RCC 7860 (cell line): ENCODE measurements around the gene CTNNA2.

Experiments
- DNase-seq: peaks from one replicate; pipeline ENCODE4 v3.0.0-alpha.2; 2015; ENCODE audit warnings: low spot score
- FAIRE-seq: peaks from 2 replicates; lab custom pipeline; 2012; peaks lifted over from hg19 to GRCh38; lab: Jason Lieb, UNC

Gene CTNNA2

DNA sequence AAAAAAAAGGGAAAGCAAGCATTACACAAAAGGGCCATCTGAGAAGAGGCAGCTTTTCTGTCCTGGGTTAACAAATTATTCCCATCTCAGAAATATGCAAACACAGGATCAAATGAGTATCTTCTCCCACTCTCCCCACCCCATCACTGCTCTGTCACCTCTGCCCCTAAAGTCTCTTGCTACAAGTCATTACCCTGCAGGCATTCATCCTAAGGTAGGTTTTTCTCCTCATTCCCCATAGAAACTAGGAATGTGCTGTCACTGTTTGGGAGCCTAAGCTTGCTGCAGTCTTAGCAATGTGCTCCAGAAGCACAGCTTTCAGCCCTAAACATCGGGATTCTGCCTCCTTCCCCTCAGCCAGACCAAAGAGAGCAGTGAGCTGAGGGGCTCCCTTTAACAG lies 788.1 kb downstream of the CTNNA2 start:
- no peak for DNase-seq
- no peak for FAIRE-seq

DNA sequence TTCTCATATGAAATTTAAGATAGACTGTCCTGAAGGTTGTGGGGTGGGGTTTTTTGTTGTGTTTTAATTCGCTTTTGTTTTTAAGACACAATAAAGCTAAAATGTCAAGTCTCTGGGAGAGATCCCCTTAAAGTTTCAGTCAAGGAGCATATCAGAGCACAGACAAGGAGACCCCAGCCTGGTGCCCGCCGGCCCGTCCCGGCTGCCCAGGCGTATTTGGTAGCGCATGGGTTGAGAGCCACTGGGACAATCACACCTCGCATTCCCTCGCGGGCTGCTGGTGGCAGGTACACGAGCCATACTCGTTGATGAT lies 789.1 kb downstream of the CTNNA2 start:
- DNase-seq: no peak
- FAIRE-seq: no peak

DNA sequence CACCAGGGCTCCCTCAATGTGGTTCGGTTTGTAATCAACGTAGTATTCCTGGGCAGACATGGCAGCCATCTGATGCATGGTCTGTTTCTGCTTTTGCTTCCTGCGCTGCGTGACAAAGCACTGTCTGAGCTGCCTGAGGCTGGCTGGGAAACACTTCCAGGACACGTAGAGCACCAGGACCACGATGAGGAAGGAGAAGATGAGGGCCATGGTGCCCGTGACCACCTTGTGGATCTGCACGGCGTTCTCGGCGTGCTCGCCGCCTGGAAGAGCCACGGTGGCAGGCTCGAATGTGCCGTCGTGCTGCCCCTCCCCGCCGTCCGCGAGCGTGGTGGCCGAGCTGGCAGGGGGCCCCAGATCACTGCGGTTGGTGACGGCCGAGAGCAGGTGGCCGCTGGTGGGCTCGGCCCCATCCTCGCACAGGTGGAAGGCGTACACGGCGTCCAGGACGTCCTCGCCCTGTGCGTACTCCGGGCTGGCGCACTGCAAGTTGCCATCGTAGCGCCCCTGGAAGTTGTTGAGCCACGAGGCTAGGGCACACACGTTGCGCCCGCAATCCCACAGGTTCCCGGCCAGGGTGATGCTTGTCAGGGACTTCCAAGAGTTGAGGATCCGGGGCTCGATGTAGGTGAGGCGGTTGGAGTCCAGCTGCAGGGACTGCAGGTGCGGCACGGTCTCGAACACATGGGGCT lies 789.6 kb downstream of the CTNNA2 start:
- DNase-seq: no peak
- no peak for FAIRE-seq

DNA sequence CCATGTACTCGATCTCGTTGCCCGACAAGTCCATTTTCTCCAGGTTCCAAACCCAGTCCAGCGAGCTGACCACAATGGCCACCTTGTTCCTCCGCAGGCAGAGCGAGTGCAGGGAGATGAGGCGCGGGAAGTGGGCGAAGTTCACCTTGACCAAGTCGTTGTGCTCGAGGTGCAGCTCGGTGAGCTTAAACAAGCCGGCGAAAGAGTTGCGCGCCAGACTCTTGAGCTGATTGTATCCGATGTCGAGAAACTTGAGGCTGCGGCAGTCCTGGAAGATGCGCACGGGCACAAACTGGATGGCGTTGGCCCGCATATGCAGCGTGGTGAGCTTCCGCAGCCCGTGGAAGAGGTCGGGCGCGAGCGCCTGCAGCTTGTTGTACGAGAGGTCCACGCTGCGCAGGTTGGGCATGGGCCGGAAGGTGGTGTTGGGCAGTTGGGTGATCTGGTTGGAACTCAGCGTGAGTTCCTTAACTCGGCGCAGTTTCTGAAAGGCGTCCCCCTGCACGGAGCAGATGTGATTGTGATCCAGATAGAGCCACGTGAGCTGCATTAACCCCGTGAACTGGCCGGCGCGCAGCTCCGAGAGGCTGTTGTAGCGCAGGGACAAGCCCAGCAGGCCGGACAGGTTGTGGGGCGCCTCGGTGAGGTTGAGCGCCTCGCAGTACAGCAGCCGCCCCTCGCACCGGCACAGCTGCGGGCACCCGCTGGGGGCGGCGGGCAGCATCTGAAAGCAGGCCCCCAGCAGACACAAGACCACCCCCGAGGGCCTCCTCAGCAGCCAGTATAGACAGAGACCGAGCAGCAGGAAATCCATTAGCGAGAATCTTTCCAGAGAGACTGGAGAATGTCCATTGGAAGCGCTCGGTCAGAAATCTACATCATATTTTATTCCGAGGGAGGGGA lies 790.4 kb downstream of the CTNNA2 start:
- DNase-seq (no peak), FAIRE-seq (no peak)

DNA sequence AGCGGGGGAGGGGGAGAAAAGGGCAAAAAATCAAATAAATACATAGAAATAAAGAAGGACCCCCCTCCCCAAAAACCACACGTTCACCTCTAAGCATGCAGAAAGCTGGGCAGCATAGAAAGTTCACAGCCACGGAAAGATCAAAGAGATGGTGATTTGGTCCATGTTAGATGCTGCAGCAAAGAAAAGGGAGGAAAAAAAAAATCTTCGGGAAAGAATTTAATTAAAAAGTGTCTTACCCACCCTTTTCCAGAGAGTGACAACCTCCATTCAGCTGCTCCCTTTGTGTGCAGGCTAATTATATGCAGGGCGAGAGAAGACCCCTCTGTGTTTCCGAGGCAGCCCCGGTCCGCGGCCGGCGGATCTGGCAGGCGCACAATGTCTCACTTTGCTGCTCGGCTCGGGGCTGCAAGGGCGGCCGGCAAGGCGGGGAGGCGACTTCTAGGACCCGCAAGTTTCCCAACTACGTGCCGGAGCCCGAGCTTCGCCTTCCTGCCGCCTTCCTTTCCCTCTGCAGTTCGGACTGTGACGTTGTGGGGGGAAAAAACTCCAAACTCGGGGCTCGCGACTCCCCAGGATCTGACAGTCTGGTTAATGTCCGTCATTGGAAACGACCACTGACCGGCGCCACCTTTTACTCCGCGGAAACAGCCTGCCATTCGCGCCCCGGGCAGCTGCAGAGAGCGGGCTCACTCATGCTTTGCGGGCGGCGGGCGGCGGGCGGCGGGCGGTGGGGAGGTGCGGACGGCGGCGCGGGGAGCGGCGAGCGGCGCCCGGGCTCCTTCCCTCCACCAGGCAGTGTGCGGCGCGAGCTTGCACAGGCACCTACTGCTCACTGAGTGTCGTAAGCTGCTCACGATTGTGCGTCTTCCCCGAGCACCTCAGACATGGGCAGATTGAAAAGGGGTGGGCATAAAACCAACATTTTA lies 791.3 kb downstream of the CTNNA2 start, which contains the start of gene LRRTM1:
TSS of gene LRRTM1 (minus strand) at position 844 of the 929 bp plus-strand sequence. CDS start 933 bp downstream, outside the sequence.
- FAIRE-seq (no peak), DNase-seq (no peak)

DNA sequence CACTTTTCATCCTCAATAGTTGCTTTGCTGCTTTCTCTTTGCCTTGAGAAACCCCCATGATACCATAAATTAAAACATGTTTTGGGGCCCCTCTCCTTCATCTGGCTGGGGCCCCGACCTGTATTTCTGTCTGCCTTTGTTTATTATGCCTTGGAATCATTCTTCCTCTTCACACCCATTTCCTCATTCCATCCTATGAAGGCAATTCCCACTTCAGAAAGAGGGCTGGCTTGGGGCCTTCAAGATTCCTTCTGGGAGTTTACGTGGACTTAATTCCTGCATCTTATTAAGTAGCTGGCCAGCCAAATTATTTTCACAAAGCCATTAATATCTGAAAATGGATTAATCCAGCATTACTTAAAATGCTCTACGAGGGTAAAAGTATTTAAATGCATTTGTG lies 798.5 kb downstream of the CTNNA2 start:
- DNase-seq (no peak), FAIRE-seq (no peak)

DNA sequence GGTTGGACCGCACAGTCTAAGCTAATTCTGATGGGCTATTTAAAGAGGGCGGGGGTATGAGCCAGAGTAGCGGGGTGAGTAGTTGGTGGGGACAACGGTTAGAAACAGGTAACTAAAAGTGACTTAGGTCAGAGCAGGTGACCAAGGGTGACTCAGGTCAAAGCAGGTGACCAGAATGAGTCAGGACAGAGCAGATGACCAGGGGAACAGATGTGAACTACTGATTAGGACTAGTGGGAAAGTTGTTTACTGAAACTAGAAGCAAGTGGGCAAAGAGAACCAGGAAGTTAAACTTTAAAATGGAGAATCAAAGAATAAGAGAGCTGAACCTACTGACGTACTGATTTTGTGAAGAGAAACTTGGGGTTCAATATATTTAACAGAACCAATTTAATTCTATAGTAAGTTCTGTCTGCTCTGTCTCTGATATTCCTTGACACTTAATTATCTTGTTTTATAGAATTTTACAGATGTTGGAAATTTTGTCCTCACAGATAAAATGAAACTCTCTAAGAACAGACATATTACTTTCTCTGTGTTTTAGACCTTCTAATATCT lies 799.5 kb downstream of the CTNNA2 start:
- no peak for FAIRE-seq
- DNase-seq: no peak

DNA sequence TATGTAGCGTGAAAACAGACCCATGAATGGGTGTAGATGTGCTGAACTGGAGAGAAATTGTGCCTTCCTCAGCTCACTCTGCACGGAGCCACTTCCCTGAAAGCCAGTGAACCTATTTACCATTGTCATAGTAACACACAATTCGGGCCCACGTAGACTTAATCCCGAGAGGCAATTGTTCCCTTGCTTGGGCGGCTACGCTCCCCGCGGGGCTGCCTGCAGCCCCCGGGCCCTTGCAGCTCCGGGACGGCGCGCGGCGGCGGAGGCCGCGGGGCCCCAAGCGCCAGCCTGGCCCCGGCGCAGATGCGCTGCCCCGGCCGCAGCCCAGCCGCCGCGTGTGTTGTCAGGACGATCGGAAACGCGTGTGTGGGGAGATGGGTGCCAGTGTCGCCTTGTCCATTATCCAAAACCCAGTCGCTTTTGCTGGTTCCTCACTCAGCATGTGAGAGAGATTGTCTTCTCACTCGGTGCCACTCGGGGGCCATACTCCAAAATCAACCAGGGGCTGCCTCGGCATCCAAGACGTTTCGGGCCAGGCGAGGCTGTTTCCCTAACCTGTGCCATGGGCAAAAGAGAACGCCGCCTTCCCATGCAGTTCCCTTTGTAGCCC lies 809.6 kb downstream of the CTNNA2 start:
- FAIRE-seq: no peak
- DNase-seq: no peak

DNA sequence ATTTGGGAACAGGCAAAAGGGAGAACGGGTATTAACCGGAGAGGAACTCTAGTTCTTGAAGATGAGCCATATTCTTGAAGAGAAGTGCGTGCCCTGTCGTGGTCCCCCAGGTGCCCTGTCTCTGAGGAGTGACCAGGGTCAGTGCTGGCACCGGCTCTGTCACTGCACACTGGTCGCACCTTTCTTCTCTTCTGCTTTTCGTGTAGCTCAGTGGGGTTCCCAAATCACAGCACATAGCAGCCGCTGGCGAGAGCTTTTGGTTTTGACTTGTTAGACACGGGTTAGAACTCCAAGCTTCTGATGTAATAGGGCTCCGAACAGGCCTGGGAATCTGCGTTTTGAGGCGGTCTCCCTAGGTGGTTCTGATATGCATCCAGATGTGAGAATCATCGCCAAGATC lies 810.1 kb downstream of the CTNNA2 start:
- DNase-seq (no peak), FAIRE-seq (no peak)

DNA sequence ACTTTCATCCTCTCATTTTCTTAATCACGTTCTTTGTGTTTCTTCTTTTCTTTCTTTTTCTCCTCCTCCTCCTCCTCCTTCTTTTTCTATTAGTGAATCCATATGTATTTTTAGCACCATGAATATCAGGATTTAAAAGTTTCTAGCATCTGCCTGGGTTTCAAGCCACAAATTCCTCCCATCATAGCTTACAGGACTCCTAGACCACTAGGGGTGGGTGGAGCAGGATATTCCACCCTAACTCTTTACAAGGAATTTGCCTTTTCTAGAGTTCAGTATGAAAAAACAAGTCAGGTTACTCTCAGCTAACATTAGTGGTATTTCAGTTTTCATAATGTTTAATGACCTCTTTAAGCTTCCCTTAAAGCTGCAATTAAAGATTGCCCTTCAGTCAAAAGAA lies 810.8 kb downstream of the CTNNA2 start:
- no peak for FAIRE-seq
- no peak for DNase-seq

DNA sequence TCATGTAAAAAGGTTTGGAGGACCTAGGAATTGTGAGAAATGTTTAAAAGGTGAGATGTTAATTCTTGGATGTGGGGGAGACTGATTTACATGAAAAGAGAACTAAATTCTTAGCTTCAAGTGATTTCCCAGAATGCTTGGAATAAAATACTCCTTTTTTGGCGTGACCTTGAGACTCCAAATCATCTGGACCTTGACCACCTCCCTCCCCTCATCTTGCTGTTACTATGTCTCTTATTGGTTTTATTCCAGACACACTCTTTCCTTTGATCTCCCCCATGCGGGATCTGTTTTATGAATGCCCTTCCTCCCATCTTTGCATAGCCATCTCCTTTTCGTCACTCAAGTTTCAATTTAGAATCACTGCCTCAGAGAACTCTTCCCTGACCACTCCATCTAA lies 811.7 kb downstream of the CTNNA2 start:
- no peak for DNase-seq
- no peak for FAIRE-seq

DNA sequence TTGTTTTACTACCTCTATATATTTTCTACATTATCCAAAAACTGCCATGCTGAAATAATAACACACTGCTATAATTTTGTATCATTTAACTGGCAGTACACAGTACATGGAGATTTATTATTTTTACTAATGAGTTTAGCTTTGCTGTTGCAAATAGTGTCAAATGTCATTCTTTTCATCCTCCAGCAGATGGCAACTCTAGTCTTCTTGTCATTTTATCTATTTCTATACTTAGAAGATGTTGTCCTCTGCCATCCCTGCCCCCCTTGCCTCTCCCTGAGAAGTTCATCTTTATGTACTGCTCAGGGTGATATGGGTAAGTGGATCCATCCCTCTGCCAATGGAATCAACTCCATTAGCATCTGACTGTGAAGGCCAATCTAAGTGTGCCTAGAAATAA lies 813.4 kb downstream of the CTNNA2 start:
- DNase-seq: peak; percentile 29
- no peak for FAIRE-seq

DNA sequence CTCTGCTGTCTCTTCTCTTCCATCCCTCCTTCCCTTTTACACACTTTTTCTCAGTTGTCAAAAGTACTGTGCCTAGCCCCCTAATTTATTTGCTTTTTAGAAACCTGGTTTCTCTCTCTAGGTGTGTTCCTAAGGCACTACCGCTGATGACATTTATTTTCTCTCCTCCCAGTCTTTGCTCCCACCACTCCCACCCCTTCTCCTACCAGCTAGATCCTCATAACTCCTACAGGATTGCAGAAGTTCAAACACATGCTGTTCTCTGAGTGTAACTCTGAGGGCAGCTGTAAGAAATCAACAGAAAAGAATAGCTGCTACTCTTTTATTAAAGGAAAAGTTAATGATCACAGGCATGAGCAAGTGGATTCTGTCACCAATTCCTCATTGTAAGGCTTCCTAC lies 814.0 kb downstream of the CTNNA2 start:
- no peak for DNase-seq
- no peak for FAIRE-seq

DNA sequence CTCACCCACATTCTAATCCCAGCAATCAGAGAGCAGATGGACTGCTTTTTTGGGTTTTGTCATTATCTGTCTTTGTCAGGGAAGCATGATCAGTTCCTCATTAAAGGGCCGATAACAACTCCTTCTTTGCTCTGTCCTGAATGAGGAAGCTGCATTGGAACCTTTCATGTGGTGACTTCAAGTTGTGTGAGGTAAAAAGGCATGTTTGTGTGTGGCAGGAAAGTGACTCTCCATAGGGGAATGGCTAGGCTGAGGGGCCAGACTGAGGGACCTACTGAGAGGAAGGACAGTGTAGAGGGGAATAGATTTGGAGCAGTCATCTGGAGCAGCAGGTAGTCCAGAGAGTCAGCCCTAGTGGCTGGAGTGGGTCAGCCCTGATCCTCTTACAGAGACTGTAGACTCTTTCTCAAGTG lies 815.3 kb downstream of the CTNNA2 start:
- DNase-seq (no peak), FAIRE-seq (no peak)

DNA sequence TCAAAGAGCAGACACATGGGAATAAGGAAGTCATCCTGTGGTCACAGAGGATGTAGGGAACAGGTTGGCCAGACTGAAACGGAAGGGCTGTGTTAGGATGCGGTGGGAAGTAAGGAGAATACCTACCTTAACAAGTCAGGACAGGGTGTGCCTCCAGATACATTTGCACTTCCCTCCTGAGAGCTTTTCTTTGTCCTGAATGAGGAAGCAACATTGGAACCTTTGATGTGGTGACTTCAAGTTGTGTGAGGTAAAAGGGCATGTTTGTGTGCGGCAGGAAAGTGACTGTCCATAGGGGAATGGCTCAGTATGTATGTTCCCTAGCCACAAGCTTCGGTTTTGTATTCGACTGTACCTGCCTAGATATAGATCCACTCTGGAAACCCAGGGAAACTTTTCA lies 816.6 kb downstream of the CTNNA2 start:
- DNase-seq: no peak
- no peak for FAIRE-seq

DNA sequence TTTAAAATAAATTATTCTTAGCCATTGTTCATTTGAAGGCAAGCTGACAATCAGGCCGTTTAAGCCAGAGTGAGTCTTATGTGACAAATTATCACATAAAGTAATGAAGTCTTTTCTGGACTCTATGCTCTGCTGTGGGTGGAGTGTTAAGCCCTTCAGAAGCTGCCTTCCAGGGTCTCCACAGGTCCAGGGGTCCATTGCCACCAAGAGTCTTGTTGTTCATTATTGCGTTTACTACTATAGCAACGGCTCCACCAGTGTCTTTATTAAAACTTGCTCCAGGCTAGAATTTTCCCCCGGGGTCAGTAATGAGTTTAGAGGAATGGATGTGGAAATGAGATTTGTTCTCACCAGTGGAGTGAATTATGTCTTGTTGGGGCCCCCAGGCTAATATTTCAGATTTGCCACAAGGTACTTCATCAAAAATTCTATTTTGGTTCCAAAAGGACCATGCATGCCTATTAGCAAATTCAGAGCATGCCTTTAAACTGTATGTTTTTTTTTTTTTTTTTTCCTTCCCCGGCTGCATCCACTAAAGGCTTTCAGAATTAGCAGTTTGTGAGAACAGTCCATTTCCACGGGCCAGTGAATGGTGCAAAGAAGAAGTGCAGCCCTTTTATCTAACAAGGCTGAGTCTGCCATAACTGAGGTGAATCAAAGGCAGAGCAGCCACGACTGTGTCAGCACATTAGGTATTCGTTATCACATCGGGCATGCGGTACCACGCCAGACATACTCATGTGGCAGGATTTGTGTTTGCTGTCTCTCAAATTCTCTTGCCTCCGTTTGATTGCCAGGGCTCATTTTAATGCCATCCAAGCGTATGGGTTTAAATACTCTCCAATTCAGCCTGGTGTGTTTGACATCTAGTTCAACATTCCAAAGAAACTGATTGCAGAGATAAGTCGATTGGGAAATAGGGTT lies 817.9 kb downstream of the CTNNA2 start:
- no peak for FAIRE-seq
- no peak for DNase-seq

DNA sequence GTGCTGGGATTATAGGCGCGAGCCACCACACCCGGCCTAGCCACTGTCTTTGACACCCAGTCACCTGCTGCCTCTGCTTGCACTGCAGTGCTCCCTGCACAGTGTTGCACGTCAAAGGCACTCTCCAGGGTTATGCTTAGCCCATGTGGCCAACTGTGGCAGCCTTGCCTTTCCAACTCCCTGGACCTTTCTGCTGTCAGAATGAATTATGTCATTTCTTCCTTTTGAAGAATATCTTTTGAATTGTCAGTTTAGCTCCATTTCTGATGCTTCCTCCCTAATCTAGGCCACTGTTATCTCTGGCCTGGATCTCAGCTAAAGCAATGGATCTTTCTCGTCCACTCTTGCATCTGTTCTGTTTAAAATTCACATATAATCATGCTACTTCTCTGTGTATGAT lies 821.0 kb downstream of the CTNNA2 start:
- FAIRE-seq (no peak), DNase-seq (no peak)

DNA sequence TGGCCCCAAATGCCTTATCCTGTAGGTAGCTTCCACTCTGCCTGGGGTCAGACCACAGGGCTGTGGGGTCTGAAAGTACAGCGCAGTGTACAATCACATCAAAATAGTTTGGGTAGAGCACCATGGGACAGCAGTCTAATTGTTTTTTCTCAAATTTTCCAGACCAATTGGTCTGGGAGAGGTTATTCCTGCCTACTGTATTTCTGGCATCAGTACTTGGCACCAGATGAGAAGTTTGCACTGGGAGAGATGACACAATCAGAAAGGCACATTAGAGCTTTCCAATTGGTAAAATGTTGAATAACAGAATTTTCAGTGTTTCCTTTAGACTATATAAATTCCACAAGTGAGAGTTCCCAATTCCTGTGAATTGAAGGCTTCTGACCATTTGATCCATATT lies 822.6 kb downstream of the CTNNA2 start:
- FAIRE-seq: no peak
- DNase-seq: no peak

DNA sequence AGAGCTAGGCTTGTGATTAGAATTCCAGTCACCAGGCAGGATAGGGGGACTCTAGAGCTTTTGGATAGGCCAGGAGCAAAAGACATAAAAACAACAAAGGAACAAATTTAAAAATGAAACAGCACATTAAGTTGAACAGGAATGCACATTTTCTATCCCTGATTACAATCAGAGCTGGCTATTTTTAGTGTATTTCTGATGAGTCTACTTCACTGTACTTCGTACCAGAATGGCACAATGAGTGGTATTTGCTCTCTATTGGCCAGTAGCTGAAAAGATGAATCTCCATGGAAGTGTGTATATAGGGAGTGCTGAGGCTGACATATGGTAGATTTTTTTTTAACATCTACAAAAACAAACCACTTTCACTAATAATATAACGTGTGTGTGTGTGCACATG lies 825.9 kb downstream of the CTNNA2 start:
- DNase-seq (no peak), FAIRE-seq (no peak)

DNA sequence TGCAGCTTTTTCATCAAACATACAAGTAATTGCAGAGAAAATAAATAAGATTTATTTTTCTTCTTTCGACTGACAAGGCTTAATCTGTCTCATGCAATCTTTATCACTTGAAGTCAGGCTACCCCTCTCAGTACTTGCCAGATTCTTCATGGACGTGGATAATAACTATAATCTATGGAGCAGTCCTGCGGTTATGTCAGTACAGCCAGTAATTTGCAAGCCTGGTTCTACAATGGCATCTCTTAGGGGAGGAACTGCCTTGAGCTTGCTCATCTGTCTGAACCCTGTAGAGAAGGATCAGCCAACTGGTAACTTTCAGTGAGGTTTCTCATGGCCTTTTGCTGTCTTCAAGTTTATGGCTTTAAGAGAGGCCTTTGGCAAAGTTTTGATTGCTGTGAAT lies 827.2 kb downstream of the CTNNA2 start:
- no peak for FAIRE-seq
- DNase-seq: no peak
